ENCODE results near the gene CSRNP3.

DNA sequence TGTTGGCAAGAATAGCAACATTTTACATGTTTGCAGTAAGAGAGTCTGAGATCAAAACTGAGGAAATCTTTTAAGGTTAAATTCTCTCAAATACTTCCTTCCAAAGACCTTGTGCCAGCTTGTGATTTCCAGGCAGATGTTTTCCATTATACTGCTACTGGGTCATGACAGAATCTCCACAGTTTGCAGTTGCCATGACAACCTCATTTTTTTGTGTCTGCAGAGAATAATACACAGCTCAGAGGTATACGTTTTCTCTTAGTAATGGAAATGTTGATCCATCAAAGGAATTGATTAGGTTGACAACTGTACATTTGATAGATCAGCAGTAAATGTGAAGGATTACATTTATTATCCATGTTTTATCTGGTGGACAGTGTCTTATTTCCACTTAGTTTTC lies 29.1 kb upstream of the CSRNP3 start:
- TF ChIP-seq ZNF274 (IDR thresholded peaks at IDR 0.05; ENCODE audit: low read depth, low read length) = no peak
- no peak for TF ChIP-seq SUZ12 (IDR thresholded peaks at IDR 0.05; ENCODE audit: extremely low read depth, insufficient read depth, insufficient read length)
- TF ChIP-seq YY1 (IDR thresholded peaks at IDR 0.05; ENCODE audit: insufficient read depth, insufficient read length) = no peak

All from NT2/D1 (cell line).